BE2C (cell line): ENCODE data around the gene TSKU.
"Not testable (repeated sequence)": the region's sequence is repeated elsewhere in the genome, so short reads cannot be mapped to it uniquely, and the experiment has no call there.

ENCODE experiments used
- DNase-seq: peaks from one replicate; pipeline ENCODE4 v3.0.0-alpha.2; 2020
- H3K27me3 ChIP-seq: fragments of 250-450 bp; sonication (Bioruptor Pico); 2 replicates; pipeline ENCODE4 v1.5.1; 2020; ENCODE audit warnings: mild to moderate bottlenecking
- H3K36me3 ChIP-seq: fragments of 250-450 bp; sonication (Bioruptor Pico); 2 replicates; pipeline ENCODE4 v1.5.1; 2020; ENCODE audit warnings: mild to moderate bottlenecking
- H3K4me1 ChIP-seq: fragments of 250-450 bp; sonication (Bioruptor Pico); 2 replicates; pipeline ENCODE4 v1.5.1; 2020
- H3K4me3 ChIP-seq: 2 replicates; pipeline ENCODE4 v1.5.1; 2011; ENCODE audit warnings: low read depth, low read length
- H3K9me3 ChIP-seq: fragments of 250-450 bp; sonication (Bioruptor Pico); 2 replicates; pipeline ENCODE4 v1.5.1; 2020
- CTCF ChIP-seq: IDR thresholded peaks from 2 replicates; pipeline ENCODE4 v1.5.1; 2012; ENCODE audit warnings: mild to moderate bottlenecking, low read depth, low read length

The TSKU gene

DNA sequence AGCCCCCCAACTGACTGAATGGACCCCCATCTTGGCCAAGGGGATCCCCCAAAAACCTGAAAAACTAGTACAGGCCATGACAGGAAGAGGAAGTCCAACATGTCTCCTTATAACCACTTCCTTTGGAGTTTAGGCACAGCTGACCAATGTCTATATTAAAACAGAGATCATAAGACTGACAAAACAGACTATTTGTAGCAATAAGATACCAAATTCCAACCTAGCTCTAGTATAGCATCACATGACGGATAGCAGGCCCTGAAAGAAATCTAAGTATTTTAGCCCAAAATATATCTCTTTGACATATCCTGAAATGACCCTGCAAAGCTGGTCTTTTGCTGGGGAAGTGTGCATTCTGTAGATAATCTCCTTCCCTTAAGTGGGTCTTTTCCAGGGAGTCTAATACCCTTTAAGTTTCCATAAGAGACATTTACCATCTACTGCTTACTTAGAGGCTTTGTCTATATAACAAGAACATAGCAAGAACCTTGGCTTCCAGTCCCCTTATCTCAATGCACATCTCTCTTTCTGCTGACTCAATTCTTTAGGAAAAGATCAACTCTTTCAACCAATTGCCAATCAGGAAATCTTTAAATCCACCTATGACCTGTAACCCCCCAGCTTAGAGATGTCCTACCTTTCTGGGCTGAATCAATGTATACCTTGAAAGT, 42.7 kb downstream of the TSKU start:
- no peaks in the 10 kb centered on the region for H3K27me3 ChIP-seq
- DNase-seq: no peak
- H3K9me3 ChIP-seq: no peaks in the 10 kb centered on the region
- no peaks in the 10 kb centered on the region for H3K4me1 ChIP-seq
- no peaks in the 10 kb centered on the region for H3K36me3 ChIP-seq
- no peak overlapping the region for H3K4me3 ChIP-seq
- TF ChIP-seq CTCF: no peak

- H3K9me3 ChIP-seq, H3K4me1 ChIP-seq, H3K27me3 ChIP-seq, H3K36me3 ChIP-seq, DNase-seq, H3K4me3 ChIP-seq: not testable (repeated sequence)
These were observed 43.4 kb downstream of the TSKU start for GRCh38 chr11:76826508-76826907.

DNA sequence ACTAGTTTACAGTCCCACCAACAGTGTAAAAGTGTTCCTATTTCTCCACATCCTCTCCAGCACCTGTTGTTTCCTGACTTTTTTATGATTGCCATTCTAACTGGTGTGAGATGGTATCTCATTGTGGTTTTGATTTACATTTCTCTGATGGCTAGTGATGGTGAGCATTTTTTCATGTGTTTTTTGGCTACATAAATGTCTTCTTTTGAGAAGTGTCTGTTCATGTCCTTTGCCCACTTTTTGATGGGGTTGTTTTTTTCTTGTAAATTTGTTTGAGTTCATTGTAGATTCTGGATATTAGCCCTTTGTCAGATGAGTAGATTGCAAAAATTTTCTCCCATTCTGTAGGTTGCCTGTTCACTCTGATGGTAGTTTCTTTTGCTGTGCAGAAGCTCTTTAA, 43.8 kb downstream of the TSKU start:
- H3K4me3 ChIP-seq, H3K9me3 ChIP-seq, H3K4me1 ChIP-seq, H3K36me3 ChIP-seq, H3K27me3 ChIP-seq, DNase-seq: not testable (repeated sequence)

DNA sequence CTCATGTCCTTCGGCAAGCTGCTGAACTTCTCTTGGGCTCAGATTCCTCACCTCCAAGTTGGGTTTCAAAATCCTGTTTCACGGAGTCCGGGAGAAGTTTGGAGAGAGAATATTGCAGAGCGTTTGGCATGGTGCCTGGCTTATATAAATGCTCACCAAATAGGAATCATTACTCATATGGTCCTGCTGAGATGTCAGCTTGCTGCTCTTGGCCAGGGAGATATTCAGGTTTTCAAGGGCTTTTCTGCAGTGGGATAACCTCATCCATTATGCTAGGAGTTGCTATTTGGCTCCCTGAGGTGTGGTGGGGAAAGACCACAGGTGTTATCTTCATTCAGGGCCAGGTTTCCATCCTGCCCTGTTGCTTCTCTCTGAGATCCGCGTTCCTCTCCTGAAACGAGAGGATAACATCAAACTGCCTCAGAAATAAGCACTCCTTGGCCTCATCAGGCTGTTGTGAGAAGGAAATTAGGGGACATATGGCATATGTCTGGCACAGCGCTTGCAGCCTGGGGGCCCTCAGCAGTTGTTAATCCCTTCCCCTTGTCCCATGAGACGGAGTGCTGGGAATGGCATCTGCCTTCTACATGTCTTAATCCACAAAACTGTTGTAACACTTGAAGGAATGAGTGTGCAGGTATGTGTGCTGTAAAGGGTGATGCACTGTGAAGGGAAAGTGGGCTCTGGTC, 47.6 kb downstream of the TSKU start:
- TF ChIP-seq CTCF: no peak
- Histone ChIP-seq H3K9me3 (no peaks in the 10 kb centered on the region), H3K4me3 (no peak overlapping the region), H3K27me3 (no peaks in the 10 kb centered on the region), H3K4me1 (no peaks in the 10 kb centered on the region), H3K36me3 (no peaks in the 10 kb centered on the region)
- DNase-seq: peak; percentile 38

GRCh38 chr11:76831686-76832310, 48.6 kb downstream of the TSKU start:
- DNase-seq: no peak
- H3K36me3 ChIP-seq: no peaks in the 10 kb centered on the region
- H3K9me3 ChIP-seq: no peaks in the 10 kb centered on the region
- TF ChIP-seq CTCF: no peak
- H3K27me3 ChIP-seq: no peaks in the 10 kb centered on the region
- H3K4me3 ChIP-seq: no peak overlapping the region
- H3K4me1 ChIP-seq: no peaks in the 10 kb centered on the region

- H3K36me3 ChIP-seq: no peaks in the 10 kb centered on the region
- no peaks in the 10 kb centered on the region for H3K4me1 ChIP-seq
- no peak overlapping the region for H3K4me3 ChIP-seq
- no peaks in the 10 kb centered on the region for H3K9me3 ChIP-seq
- no peaks in the 10 kb centered on the region for H3K27me3 ChIP-seq
- TF ChIP-seq CTCF: no peak
- DNase-seq: no peak
These were observed 49.2 kb downstream of the TSKU start for GRCh38 chr11:76832361-76832760.

DNA sequence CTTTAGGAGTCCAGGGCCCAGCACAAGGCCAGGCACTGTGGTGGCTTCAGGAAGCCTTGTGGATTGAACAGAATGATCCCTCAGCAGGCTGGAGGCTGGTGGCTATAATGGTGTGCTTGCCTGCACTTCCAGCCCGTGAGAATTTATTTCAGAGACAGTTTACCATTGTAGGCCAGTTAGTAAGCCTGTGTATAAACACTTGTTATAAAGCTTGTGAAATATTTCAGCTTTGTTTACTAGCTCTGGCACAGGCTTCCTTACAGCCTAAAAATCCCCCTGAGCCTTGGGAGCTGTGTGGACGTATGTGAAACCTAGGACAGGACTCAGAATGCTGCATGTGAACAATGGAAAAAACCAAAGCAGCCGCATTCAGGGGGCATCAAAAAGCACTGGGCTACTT, 51.0 kb downstream of the TSKU start:
- TF ChIP-seq CTCF: no peak
- H3K4me3 ChIP-seq: no peak overlapping the region
- no peak for DNase-seq
- no peaks in the 10 kb centered on the region for H3K9me3 ChIP-seq
- H3K36me3 ChIP-seq: no peaks in the 10 kb centered on the region
- no peaks in the 10 kb centered on the region for H3K4me1 ChIP-seq
- H3K27me3 ChIP-seq: no peaks in the 10 kb centered on the region
